ENCODE measurements around the gene GRB7.

The GRB7 gene

DNA sequence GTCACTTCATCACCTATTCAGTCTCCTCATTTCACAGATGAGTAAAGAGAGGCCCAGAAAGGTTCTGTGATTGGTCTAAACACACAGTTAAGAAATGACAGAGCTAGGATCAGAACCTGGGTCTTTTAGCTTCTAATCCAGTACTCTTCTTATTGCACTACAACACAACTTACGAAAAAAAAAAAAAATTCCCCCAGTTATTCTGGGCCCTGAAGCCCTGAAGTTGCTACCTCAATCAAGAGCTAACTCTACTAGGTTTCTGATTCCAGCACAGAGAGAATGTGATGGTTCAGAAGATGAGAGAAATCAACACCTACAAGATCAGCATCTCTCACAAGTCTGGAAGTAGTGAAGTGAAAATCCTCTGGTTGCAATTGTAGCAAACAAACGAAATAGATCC lies 37.3 kb downstream of the GRB7 start:
- DNase-seq = no peak

DNA sequence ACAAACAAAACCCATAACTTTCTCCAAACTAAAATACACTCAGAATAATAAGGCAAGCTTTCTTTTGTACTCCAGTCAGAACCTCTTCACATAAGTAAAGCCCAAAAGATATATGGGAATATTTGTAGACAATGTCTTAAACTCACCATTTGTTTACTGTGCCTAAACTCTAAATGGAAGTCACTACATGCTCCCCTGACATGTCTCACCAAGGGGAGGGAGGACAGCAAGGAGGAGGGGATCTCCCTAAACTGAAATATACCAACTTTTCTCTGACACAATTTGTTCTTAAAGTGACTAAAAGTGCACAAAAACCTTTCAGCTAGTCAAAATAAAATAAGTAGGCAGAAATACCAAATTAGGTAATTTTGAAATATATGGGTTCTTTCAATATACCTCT lies 38.5 kb downstream of the GRB7 start:
- DNase-seq = no peak

- DNase-seq = no peak
These were observed 40.0 kb downstream of the GRB7 start for GRCh38 chr17:39777534-39778365.

DNA sequence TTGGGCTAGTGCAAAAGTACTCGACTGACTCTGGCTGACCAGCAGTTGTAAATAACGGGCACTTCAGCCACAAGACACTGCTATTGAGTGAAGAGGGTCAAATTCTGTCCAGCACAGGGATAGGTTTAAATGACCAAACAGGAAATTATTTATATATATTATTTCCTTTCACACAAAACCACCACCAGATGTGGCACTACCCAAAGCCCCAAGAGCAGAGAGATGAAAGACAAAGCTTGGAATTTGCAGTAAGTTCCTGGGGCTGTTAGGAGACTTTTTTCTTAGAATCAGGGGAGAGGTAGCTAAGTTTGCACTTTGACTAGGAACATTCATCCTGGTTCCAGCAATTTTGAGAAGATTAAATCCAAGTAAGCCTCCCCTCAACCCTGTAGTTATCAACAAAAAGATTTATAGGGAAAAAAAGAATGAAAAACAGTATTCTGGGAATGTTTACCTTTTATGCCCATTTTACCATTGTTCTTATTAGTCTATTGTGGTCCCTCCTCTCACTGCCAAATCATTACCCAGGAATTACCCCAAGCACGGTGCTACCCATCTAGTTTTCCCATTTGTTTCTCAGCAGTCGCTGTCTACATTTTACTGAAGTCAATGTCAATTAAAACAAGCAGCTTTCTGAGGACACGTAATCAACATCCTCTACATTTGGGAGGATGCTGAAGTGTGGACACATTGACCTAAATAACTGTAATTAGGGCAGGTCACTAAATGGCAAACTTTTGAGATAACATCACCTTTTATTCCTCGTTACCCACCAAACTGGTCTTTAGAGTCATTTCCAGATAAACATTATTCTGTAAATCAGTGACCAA lies 43.5 kb downstream of the GRB7 start:
- DNase-seq = no peak

DNA sequence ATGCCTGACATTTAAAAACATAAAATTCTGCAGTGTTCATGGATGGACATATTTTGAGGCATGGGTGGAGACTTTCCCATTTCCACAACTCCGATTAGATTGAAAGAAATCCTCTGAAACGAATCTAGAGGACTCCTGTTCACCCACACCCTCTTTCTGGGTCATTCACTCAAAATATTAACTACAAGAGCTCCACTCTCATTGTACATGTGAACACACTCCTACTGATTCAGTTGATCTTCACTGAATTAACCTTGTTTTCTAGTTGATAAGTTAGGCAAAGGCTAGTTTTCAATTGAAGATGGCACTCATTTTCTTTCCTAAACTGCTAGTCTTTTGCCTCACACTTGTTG lies 44.1 kb downstream of the GRB7 start:
- DNase-seq = no peak

DNA sequence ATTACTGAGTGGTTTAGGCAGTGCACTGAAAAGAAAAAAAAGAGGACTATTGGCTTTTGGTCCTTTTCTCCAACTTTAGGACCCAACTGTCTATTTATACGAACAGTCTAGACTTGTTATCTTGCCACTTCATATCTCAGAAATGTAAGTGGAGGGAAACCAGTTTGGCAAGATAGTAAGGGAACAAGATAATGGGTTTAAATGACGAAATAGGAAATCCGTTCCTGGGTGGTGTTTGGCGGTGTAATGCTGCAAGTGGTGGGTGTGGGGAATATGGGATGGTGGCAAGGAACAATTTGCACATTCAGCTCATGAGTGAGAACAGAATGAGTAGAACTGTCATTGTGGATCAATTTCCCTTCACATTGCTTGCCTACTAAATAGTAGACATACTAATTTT lies 44.7 kb downstream of the GRB7 start:
- no peak for DNase-seq

GRCh38 chr17:39782980-39783379 lies 45.2 kb downstream of the GRB7 start:
- no peak for DNase-seq

DNA sequence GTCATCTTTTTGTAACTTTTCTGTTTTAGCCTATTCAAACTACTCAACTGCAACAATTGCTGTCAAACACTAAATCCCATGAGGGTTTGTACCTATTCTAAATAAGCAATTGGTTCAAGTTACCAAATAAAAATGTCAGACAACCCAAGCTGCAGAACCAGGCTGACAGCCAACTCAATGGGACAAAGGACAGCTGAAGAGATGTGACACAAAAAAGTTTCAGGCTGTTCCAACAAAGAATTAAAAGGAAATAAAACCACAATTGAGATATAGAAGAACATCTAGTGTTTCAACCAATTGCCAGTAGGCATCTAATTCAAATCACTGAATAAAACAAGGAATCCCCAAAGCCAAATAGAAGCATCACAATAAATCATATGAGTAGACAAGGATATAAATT lies 49.3 kb downstream of the GRB7 start:
- peak in 1 of 2 experiments; percentile 34 for DNase-seq

- no peak for DNase-seq
These were observed 50.2 kb downstream of the GRB7 start for GRCh38 chr17:39787743-39788484.

GRCh38 chr17:39791111-39791992 lies 53.6 kb downstream of the GRB7 start:
- DNase-seq = no peak

DNA sequence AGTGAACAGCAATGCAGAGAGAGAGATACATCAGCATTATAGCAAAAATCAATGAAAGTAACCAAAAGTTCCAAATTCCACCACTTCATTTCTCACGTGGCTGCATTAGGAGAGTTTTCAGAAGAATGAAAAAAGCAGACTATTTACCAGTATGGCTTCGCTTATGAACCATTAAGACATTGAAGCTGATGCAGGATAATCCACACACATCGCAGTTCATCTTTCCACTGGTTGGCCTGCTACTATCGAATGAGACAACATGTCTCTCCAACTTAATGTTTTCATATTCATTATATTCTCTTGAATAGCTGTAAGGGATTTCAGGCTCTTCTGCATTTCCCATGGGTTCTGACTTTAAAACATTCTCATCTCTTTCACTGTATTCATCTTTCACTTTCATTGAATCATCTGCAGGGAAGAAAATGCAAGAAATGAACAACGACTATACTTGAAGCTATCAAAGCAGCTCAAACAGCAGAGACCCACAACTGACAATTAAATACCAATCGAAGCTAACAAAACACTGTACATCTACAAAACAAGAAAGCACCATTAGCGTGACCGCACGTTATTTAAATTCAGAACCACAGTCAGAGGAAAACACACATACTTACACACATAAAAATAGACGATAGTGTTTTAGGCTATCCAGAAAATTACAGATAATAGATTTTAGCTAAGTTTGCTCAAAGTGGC lies 54.9 kb downstream of the GRB7 start:
- no peak for DNase-seq

DNA sequence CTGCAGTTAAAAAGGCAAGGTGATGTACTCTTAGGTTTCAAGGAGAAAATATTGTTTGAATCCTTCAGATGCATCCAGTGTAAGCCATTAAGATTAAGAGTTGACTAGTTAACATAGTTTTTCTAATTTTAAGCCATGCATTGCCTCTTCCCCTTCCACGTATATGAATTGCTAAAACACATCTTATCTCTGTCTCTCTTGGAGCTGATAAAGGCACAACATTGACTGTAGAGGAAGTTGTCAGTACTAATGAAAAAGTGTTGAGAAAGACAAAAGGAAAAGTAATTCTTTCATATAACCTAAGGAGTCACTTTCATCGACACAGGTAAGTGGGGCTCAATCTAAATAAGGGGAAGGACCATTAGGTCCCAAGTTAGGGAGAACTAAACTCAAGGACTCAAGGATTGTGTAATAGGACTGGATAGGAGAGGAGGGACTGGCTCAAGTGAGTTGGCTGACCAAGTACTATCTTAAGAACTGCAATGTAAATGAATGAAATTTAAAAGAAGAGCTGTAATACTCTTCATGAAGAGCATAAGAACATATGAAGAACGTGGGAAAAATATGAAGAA lies 55.6 kb downstream of the GRB7 start:
- no peak for DNase-seq

DNA sequence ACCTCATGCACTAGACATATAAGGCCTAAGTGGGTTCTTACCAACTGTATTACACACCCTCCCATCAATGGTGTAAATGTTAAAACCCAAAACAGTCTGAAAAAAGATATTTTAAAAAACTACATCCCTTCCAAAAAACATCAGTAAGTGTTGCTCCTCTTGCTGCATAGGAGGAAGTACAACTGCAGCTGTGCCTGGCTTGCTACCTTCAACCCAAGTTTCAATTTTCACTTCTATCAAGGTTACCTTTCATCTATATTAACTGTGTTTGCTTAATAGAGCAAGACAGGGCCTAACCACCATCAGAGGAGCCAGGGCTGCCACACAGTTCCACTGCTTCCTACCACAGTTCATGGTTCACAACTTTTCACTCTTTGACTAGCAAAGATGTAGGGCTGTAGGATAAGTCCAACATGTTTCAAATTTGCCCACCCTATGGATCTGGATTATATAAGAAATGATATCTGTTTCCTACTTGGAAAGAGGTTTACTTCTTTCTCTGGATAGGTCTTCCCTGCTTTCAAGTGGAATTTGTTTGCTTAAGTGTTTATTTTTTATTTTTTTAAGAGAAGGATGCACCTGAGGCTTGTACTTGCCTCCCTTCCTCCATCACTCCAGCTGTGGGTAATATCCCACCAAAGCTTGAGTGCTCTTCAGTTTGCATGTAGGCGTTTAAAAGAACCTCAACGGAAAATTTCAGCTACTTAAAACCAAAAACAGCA lies 56.7 kb downstream of the GRB7 start:
- DNase-seq = no peak

All from NCI-H2081 (cell line).